Peyer's patch (tissue), 4 donors: ENCODE data around the gene BCAN. TPM values are rescaled to one million over a fixed set of nuclear protein-coding genes. Genes with fewer than 3 reads are reported as not detected.

Experiments
- DNase-seq, 3 donors: peaks; one replicate each; pipeline ENCODE4 v3.0.0-alpha.2; 2017 to 2019
- H3K27ac ChIP-seq, 4 donors: fragments of 200-600 bp; sonication (generic); one replicate each; pipeline ENCODE4 v1.5.1; 2016 to 2019
- H3K27me3 ChIP-seq, 2 donors: fragments of 200-600 bp; sonication (generic); one replicate each; pipeline ENCODE4 v1.5.1; 2019
- H3K36me3 ChIP-seq, 3 donors: fragments of 200-600 bp; sonication (generic); one replicate each; pipeline ENCODE4 v1.5.1; 2016 to 2019
- H3K4me1 ChIP-seq, 4 donors: fragments of 200-600 bp; sonication (generic); one replicate each; pipeline ENCODE4 v1.5.1; 2016 to 2019
- H3K4me3 ChIP-seq, 4 donors: fragments of 200-600 bp; sonication (generic); 1 replicate in 3 of 4; 2 replicates in 1 of 4; pipeline ENCODE4 v1.5.1; 2016 to 2019; ENCODE audit warnings: mild to moderate bottlenecking in 1 of 4
- H3K9me3 ChIP-seq, 4 donors: fragments of 200-600 bp; sonication (generic); one replicate each; pipeline ENCODE4 v1.5.1; 2016 to 2019; ENCODE audit warnings: mild to moderate bottlenecking in 1 of 4
- POLR2A ChIP-seq, 2 donors: fragments of 450-650 bp; IDR thresholded peaks; one replicate each; pipeline ENCODE4 v1.5.1; 2017; ENCODE audit warnings: antibody characterized with exemption in 2 of 2, mild to moderate bottlenecking in 2 of 2, moderate library complexity in 2 of 2
- total RNA-seq, 4 donors: library from RNA; depleted of rRNA; stranded (reverse); fragments of >200 nt; gene quantifications; one replicate each; pipeline ENCODE4 v1.1.0, GENCODE V29; 2016
- TF ChIP-seq, protein P1 (sequence below), 6 experiments: fragments of 450-650 bp in 4 of 6; fragments of 200-600 bp in 2 of 6; sonication (generic) in 1 of 6; IDR thresholded peaks; one replicate each; pipeline ENCODE4 v1.5.1; 2017 to 2019; ENCODE audit warnings: antibody characterized with exemption in 6 of 6, mild to moderate bottlenecking in 3 of 6, moderate library complexity in 1 of 6

BCAN gene
- total RNA-seq, 4 donors from 2014 or later: 0.28 to 1.3 TPM; not detected in 2

DNA sequence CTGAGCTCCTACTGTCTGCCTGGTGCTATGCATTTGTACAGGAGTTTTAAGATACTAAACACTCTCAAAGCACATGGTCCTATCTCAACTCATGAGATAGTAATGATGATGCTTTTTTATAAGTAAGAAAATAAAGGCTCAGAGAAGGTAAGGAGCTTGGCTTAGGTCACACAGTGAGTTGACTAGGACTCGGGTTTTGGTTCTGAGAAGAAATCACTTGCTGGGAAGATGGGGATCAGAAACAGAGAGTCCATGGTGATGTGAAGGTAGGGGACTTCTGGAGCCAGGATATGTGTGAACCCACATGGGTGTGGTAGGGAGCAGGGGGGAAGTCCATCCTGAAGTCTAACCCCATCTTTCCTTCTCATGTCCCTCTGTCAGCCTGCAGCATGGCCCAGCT lies 3.7 kb downstream of the BCAN start:
- Histone ChIP-seq H3K27ac (no peak overlapping the region), H3K36me3 (no peaks in the 10 kb centered on the region), H3K4me3 (no peak overlapping the region), H3K9me3 (no peaks in the 10 kb centered on the region), H3K4me1 (peaks cover 0 to 15% (median 11%) of the 10 kb centered on the region in 4 donors), H3K27me3 (peaks cover 0 to 11% of the 10 kb centered on the region in 2 donors)
- DNase-seq: no peak
- TF ChIP-seq, protein P1, sequence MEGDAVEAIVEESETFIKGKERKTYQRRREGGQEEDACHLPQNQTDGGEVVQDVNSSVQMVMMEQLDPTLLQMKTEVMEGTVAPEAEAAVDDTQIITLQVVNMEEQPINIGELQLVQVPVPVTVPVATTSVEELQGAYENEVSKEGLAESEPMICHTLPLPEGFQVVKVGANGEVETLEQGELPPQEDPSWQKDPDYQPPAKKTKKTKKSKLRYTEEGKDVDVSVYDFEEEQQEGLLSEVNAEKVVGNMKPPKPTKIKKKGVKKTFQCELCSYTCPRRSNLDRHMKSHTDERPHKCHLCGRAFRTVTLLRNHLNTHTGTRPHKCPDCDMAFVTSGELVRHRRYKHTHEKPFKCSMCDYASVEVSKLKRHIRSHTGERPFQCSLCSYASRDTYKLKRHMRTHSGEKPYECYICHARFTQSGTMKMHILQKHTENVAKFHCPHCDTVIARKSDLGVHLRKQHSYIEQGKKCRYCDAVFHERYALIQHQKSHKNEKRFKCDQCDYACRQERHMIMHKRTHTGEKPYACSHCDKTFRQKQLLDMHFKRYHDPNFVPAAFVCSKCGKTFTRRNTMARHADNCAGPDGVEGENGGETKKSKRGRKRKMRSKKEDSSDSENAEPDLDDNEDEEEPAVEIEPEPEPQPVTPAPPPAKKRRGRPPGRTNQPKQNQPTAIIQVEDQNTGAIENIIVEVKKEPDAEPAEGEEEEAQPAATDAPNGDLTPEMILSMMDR (IDR thresholded peaks at IDR 0.05): no peak
- no peak for TF ChIP-seq POLR2A (IDR thresholded peaks at IDR 0.05)

DNA sequence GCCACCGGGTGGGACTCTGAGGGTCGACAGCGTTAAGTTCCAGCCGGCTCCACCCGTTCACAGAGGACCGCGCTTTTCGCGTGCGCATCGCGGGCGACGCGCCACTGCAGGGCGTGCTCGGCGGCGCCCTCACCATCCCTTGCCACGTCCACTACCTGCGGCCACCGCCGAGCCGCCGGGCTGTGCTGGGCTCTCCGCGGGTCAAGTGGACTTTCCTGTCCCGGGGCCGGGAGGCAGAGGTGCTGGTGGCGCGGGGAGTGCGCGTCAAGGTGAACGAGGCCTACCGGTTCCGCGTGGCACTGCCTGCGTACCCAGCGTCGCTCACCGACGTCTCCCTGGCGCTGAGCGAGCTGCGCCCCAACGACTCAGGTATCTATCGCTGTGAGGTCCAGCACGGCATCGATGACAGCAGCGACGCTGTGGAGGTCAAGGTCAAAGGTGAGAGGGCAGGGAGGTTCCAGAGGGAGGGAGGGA lies 4.9 kb downstream of the BCAN start:
- no peaks in the 10 kb centered on the region for H3K36me3 ChIP-seq
- H3K9me3 ChIP-seq: no peaks in the 10 kb centered on the region
- peaks cover 0 to 5% of the 10 kb centered on the region in 2 donors for H3K27me3 ChIP-seq
- TF ChIP-seq, protein P1 (IDR thresholded peaks at IDR 0.05): no peak
- TF ChIP-seq POLR2A (IDR thresholded peaks at IDR 0.05): no peak
- H3K27ac ChIP-seq: no peak overlapping the region
- H3K4me3 ChIP-seq: no peak overlapping the region
- H3K4me1 ChIP-seq: peaks cover 0 to 7% (median 5%) of the 10 kb centered on the region in 4 donors
- DNase-seq: no peak

DNA sequence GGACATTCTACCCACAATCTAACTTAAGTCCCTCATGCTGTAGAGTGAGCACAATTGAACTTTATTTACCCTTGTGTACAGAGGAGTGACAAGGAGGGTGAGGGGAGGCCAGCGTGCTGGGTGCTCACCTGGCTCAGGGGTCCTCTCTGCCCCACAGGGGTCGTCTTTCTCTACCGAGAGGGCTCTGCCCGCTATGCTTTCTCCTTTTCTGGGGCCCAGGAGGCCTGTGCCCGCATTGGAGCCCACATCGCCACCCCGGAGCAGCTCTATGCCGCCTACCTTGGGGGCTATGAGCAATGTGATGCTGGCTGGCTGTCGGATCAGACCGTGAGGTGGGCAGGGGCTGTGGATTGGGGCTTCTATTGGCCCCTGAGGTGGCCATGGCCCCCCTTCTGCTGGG lies 5.4 kb downstream of the BCAN start:
- H3K9me3 ChIP-seq: no peaks in the 10 kb centered on the region
- no peak overlapping the region for H3K4me3 ChIP-seq
- DNase-seq: no peak
- H3K27ac ChIP-seq: no peak overlapping the region
- H3K4me1 ChIP-seq: peaks cover 0 to 1% (median under 1%) of the 10 kb centered on the region in 4 donors
- no peaks in the 10 kb centered on the region for H3K27me3 ChIP-seq
- no peaks in the 10 kb centered on the region for H3K36me3 ChIP-seq
- TF ChIP-seq, protein P1 (IDR thresholded peaks at IDR 0.05): no peak
- TF ChIP-seq POLR2A (IDR thresholded peaks at IDR 0.05): no peak

DNA sequence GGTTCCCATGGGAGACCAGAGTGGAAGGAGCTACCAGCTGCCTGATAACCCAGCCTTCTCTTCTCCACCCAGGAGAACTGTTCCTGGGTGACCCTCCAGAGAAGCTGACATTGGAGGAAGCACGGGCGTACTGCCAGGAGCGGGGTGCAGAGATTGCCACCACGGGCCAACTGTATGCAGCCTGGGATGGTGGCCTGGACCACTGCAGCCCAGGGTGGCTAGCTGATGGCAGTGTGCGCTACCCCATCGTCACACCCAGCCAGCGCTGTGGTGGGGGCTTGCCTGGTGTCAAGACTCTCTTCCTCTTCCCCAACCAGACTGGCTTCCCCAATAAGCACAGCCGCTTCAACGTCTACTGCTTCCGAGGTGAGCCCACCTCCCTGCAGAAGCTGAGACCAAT lies 6.6 kb downstream of the BCAN start:
- H3K4me1 ChIP-seq: no peaks in the 10 kb centered on the region
- no peak for TF ChIP-seq POLR2A (IDR thresholded peaks at IDR 0.05)
- TF ChIP-seq, protein P1 (IDR thresholded peaks at IDR 0.05): no peak
- no peak overlapping the region for H3K4me3 ChIP-seq
- H3K27me3 ChIP-seq: no peaks in the 10 kb centered on the region
- no peaks in the 10 kb centered on the region for H3K36me3 ChIP-seq
- H3K9me3 ChIP-seq: no peaks in the 10 kb centered on the region
- no peak overlapping the region for H3K27ac ChIP-seq
- no peak for DNase-seq

DNA sequence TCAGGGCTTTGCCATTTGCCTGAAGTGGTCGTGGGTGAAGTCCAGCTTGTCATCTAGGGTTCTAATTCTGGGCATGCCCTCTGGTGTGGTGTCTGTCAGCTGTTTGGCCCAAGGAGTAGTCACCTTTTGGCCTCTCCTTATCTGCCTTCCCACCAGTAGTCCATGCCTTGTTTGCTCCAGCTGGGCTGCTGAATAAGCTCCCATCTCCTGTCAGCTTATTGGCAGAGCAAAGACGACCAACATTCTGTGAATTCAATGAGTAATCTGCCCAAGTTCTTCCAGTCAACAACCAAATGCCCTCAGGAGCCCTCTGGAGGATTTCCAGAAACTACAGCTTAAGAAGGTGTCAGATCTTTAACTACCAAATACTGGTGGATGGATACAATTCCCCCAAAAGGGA lies 7.0 kb downstream of the BCAN start:
- H3K4me1 ChIP-seq: no peaks in the 10 kb centered on the region

More for the DNA sequence above, 7.0 kb downstream of the BCAN start:
- Histone ChIP-seq H3K9me3 (no peaks in the 10 kb centered on the region), H3K4me3 (no peak overlapping the region), H3K36me3 (no peaks in the 10 kb centered on the region), H3K27ac (no peak overlapping the region), H3K27me3 (no peaks in the 10 kb centered on the region)
- TF ChIP-seq, protein P1 (IDR thresholded peaks at IDR 0.05): no peak
- TF ChIP-seq POLR2A (IDR thresholded peaks at IDR 0.05): no peak
- DNase-seq: no peak
